Mesenchymal stem cell (in vitro differentiated cells and primary cell): ENCODE results near the gene EGLN3.
A peak's percentile ranks its signal among the peaks of the same experiment; 100 is the strongest.

Source experiments
- DNase-seq: peaks from one replicate; pipeline ENCODE4 v3.0.0-alpha.2; 2013
- H2AFZ ChIP-seq: one replicate; pipeline ENCODE4 v1.6.1; 2013; ENCODE audit warnings: low read depth, mild to moderate bottlenecking, control low read depth, inconsistent platforms, low read length, moderate library complexity
- H2AK5ac ChIP-seq: 2 replicates; pipeline ENCODE4 v1.6.1; 2013; ENCODE audit warnings: low read length, moderate library complexity, mild to moderate bottlenecking, inconsistent platforms; ENCODE audit not compliant: severe bottlenecking
- H2BK120ac ChIP-seq: one replicate; pipeline ENCODE4 v1.6.1; 2013; ENCODE audit warnings: low read depth, mild to moderate bottlenecking, inconsistent platforms, low read length, moderate library complexity
- H2BK12ac ChIP-seq, 2 experiments: one replicate each; pipeline ENCODE4 v1.6.1; 2013; ENCODE audit warnings: inconsistent platforms in 2 of 2, low read length in 2 of 2, mild to moderate bottlenecking in 2 of 2, moderate library complexity in 2 of 2, control low read depth in 1 of 2
- H2BK15ac ChIP-seq: one replicate; pipeline ENCODE4 v1.6.1; 2013; ENCODE audit warnings: mild to moderate bottlenecking, low read depth, inconsistent platforms; ENCODE audit not compliant: poor library complexity, severe bottlenecking
- H2BK5ac ChIP-seq: 2 replicates; pipeline ENCODE4 v1.6.1; 2013; ENCODE audit warnings: low read depth, mild to moderate bottlenecking, low read length, control low read depth, inconsistent platforms; ENCODE audit not compliant: poor library complexity, severe bottlenecking
- H3K14ac ChIP-seq, 2 experiments: one replicate each; pipeline ENCODE4 v1.6.1; 2013; ENCODE audit warnings: inconsistent platforms in 2 of 2, low read length in 2 of 2, control low read depth in 1 of 2, mild to moderate bottlenecking in 1 of 2, moderate library complexity in 1 of 2
- H3K18ac ChIP-seq, 2 experiments: one replicate each; pipeline ENCODE4 v1.6.1; 2013; ENCODE audit warnings: inconsistent platforms in 2 of 2, low read length in 2 of 2, control low read depth in 1 of 2, low read depth in 1 of 2, mild to moderate bottlenecking in 1 of 2
- H3K23ac ChIP-seq, 2 experiments: one replicate each; pipeline ENCODE4 v1.6.1; 2013; ENCODE audit warnings: inconsistent platforms in 2 of 2, low read length in 2 of 2, mild to moderate bottlenecking in 2 of 2, moderate library complexity in 2 of 2, control low read depth in 1 of 2
- H3K27ac ChIP-seq: 2 replicates; pipeline ENCODE4 v1.5.1; 2013; ENCODE audit warnings: mild to moderate bottlenecking, moderate library complexity, low read length, control low read depth, inconsistent platforms; ENCODE audit not compliant: poor library complexity, severe bottlenecking
- H3K27me3 ChIP-seq, 2 experiments: 2 replicates each; pipeline versions ENCODE4 v1.6.1 to v1.7.0; 2013; ENCODE audit warnings: low read length in 2 of 2, mild to moderate bottlenecking in 2 of 2, moderate library complexity in 2 of 2, control low read depth in 1 of 2, inconsistent platforms in 1 of 2; ENCODE audit not compliant: control insufficient read depth in 1 of 2, insufficient read depth in 1 of 2
- H3K36me3 ChIP-seq, 2 experiments: 2 replicates each; pipeline versions ENCODE4 v1.6.1 to v1.7.0; 2013; ENCODE audit warnings: low read length in 2 of 2, control low read depth in 1 of 2, inconsistent platforms in 1 of 2, low read depth in 1 of 2, mild to moderate bottlenecking in 1 of 2; ENCODE audit not compliant: insufficient read depth in 2 of 2, control insufficient read depth in 1 of 2
- H3K4ac ChIP-seq, 2 experiments: one replicate each; pipeline ENCODE4 v1.6.1; 2013; ENCODE audit warnings: inconsistent platforms in 2 of 2, low read length in 2 of 2, mild to moderate bottlenecking in 2 of 2, moderate library complexity in 2 of 2, control low read depth in 1 of 2, low read depth in 1 of 2
- H3K4me1 ChIP-seq: 2 replicates; pipeline ENCODE4 v1.6.1; 2013; ENCODE audit warnings: low read depth, low read length, control low read depth; ENCODE audit not compliant: control insufficient read depth, insufficient read depth
- H3K4me2 ChIP-seq: 2 replicates; pipeline ENCODE4 v1.6.1; 2013; ENCODE audit warnings: low read length, mild to moderate bottlenecking, inconsistent platforms; ENCODE audit not compliant: poor library complexity, severe bottlenecking
- H3K4me3 ChIP-seq, 2 experiments: 2 replicates each; pipeline versions ENCODE4 v1.5.1 to v1.7.0; 2013; ENCODE audit warnings: low read length in 2 of 2, mild to moderate bottlenecking in 2 of 2, control low read depth in 1 of 2, low read depth in 1 of 2; ENCODE audit not compliant: insufficient read depth in 1 of 2
- H3K79me1 ChIP-seq: replicated peaks from 2 replicates; pipeline ENCODE4 v1.6.1; 2013; ENCODE audit warnings: mild to moderate bottlenecking, control low read depth, low read length, inconsistent platforms; ENCODE audit not compliant: poor library complexity, severe bottlenecking
- H3K9ac ChIP-seq: 2 replicates; pipeline ENCODE4 v1.7.0; 2013; ENCODE audit warnings: mild to moderate bottlenecking, low read length, moderate library complexity
- H3K9me3 ChIP-seq: 2 replicates; pipeline ENCODE4 v1.7.0; 2013; ENCODE audit warnings: mild to moderate bottlenecking, low read length; ENCODE audit not compliant: control insufficient read depth
- H4K8ac ChIP-seq: one replicate; pipeline ENCODE4 v1.6.1; 2013; ENCODE audit warnings: inconsistent platforms, mild to moderate bottlenecking, low read length, moderate library complexity
- H4K91ac ChIP-seq: one replicate; pipeline ENCODE4 v1.6.1; 2013; ENCODE audit warnings: mild to moderate bottlenecking, low read length, inconsistent platforms
- WGBS: methylation state at CpG from one replicate; pipeline ENCODE4 v1.1.7; 2013; ENCODE audit warnings: mixed read lengths; 5-methylcytosine and 5-hydroxymethylcytosine counted together

The EGLN3 gene

GRCh38 chr14:33987565-33988080, 36.7 kb upstream of the EGLN3 start:
- no peak overlapping the region for H2AFZ ChIP-seq
- no peaks in the 10 kb centered on the region for H3K9me3 ChIP-seq
- no peak overlapping the region for H4K8ac ChIP-seq
- H2BK15ac ChIP-seq, result no peak overlapping the region
- no peak overlapping the region for H3K9ac ChIP-seq
- H3K23ac ChIP-seq, result no peak overlapping the region
- H4K91ac ChIP-seq, result no peak overlapping the region
- H3K4me2 ChIP-seq, result no peak overlapping the region
- no peaks in the 10 kb centered on the region for H3K4me1 ChIP-seq
- 92% methylated on average over 3 of the region's 4 CpGs for WGBS
- H3K14ac ChIP-seq, result no peak overlapping the region
- H3K79me1 ChIP-seq, result no peaks in the 10 kb centered on the region
- DNase-seq, result no peak
- no peak overlapping the region for H2BK120ac ChIP-seq
- peak overlapping the region in 1 of 2 experiments; percentile 16 for H3K4ac ChIP-seq
- no peaks in the 10 kb centered on the region for H3K36me3 ChIP-seq
- no peak overlapping the region for H2BK5ac ChIP-seq
- H2BK12ac ChIP-seq, result no peak overlapping the region
- no peaks in the 10 kb centered on the region for H3K27me3 ChIP-seq
- no peak overlapping the region for H3K4me3 ChIP-seq
- peak overlapping the region; percentile 6 for H2AK5ac ChIP-seq
- no peak overlapping the region for H3K27ac ChIP-seq
- no peak overlapping the region for H3K18ac ChIP-seq

DNA sequence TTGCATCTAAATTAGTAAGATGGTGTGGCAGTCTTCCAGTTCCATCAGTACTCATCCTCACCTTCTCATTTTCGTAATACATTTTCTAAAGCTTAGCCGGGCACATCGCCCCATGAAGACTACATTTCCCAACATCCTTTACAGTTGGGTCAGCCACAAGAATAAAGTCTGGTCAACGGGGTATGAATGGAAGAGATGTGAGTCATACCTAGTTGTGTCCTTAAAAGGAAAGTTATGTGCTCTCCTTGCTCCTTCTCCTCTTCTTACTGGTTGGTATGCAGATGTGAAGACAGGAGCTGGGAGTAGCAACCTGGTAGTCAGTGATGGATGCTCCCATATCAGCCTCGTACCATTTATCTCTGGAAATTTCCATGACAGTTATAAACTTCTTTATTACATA, 35.9 kb upstream of the EGLN3 start:
- no peaks in the 10 kb centered on the region for H3K27me3 ChIP-seq
- H4K91ac ChIP-seq, result no peak overlapping the region
- no peaks in the 10 kb centered on the region for H3K4me1 ChIP-seq
- peak overlapping the region in 1 of 2 experiments; percentile 34 for H2BK12ac ChIP-seq
- H2BK120ac ChIP-seq, result no peak overlapping the region
- no peaks in the 10 kb centered on the region for H3K9me3 ChIP-seq
- no peak overlapping the region for H2AFZ ChIP-seq
- H3K4me3 ChIP-seq, result no peak overlapping the region
- no peak overlapping the region for H3K4ac ChIP-seq
- no peaks in the 10 kb centered on the region for H3K79me1 ChIP-seq
- peak; percentile 83 for DNase-seq
- no peak overlapping the region for H2BK15ac ChIP-seq
- H3K4me2 ChIP-seq, result no peak overlapping the region
- no peak overlapping the region for H2BK5ac ChIP-seq
- H2AK5ac ChIP-seq, result no peak overlapping the region
- H3K9ac ChIP-seq, result no peak overlapping the region
- no peak overlapping the region for H3K27ac ChIP-seq
- no peaks in the 10 kb centered on the region for H3K36me3 ChIP-seq
- 65% methylated on average over 3 of the region's 5 CpGs for WGBS
- H3K14ac ChIP-seq, result no peak overlapping the region
- no peak overlapping the region for H3K23ac ChIP-seq
- no peak overlapping the region for H4K8ac ChIP-seq
- no peak overlapping the region for H3K18ac ChIP-seq

DNA sequence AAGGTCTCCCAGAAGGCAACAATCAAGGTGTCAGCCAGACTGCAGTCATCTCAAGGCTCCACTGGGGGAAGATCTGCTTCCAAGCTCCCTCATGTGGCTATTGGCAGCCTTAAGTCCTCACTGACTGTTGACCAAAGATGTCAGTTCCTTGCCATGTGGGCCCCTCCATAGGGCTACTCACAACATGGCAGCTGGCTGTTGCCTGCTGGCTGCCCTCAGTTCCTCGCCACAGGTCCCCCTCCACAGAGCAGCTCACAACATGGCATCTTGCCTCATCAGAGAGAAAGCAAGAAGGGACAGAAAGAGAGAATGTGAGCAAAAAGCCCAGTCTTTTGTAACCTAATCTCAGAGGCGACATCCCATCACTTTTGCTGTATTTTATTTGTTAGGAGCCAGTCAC, 34.4 kb upstream of the EGLN3 start:
- Histone ChIP-seq H2BK15ac (no peak overlapping the region), H3K4me2 (no peak overlapping the region), H3K4ac (no peak overlapping the region), H3K23ac (no peak overlapping the region), H3K9ac (no peak overlapping the region), H2BK12ac (no peak overlapping the region), H3K27me3 (no peaks in the 10 kb centered on the region), H2AK5ac (no peak overlapping the region), H4K91ac (no peak overlapping the region), H3K9me3 (no peaks in the 10 kb centered on the region), H2AFZ (no peak overlapping the region), H3K4me1 (no peaks in the 10 kb centered on the region), H3K14ac (no peak overlapping the region), H3K4me3 (no peak overlapping the region), H3K36me3 (no peaks in the 10 kb centered on the region), H4K8ac (no peak overlapping the region), H2BK120ac (no peak overlapping the region), H2BK5ac (no peak overlapping the region), H3K18ac (no peak overlapping the region), H3K79me1 (no peaks in the 10 kb centered on the region), H3K27ac (no peak overlapping the region)
- 100% methylated on average over 2 of the region's 2 CpGs for WGBS
- no peak for DNase-seq

DNA sequence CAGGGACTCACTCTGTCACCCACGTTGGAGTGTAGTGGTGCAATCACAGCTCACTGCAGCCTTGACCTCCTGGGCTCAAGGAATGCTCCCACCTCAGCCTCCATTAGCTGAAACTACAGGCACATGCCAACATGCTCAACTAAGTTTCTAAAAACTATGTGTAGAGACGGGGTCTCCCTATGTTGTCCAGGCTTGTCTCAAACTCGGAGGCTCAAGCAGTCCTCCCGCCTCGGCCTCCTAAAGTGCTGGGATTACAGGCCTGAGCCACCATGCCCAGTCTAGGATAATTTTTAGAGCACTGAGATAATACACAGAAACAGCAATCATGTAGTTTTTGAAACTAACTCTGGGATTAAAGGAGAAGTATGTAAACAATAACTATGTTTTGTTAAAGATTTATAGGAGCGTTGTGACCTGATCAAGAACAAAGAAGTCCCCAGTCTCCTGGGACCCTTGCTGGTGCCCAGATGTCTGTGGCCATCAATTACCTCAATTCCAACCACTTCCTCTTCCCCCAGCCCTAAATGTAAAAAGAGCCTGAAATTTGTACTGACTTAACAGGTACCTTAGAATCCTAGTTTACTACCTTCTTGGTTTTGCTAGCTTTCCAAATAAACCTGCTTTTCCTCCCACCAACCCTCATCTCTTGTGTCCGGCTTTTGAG, 28.9 kb upstream of the EGLN3 start:
- Histone ChIP-seq H3K4me2 (no peak overlapping the region), H2BK15ac (no peak overlapping the region), H3K27ac (no peak overlapping the region), H3K36me3 (no peaks in the 10 kb centered on the region), H3K9me3 (no peaks in the 10 kb centered on the region), H2BK12ac (no peak overlapping the region), H2BK120ac (no peak overlapping the region), H3K23ac (no peak overlapping the region), H3K79me1 (no peaks in the 10 kb centered on the region), H3K4ac (no peak overlapping the region), H3K4me1 (no peaks in the 10 kb centered on the region), H3K9ac (no peak overlapping the region), H3K4me3 (no peak overlapping the region), H2BK5ac (no peak overlapping the region), H4K91ac (no peak overlapping the region), H3K27me3 (no peaks in the 10 kb centered on the region), H2AFZ (no peak overlapping the region), H3K18ac (no peak overlapping the region), H4K8ac (no peak overlapping the region), H2AK5ac (no peak overlapping the region), H3K14ac (no peak overlapping the region)
- WGBS, result 68% methylated on average over 6 of the region's 7 CpGs
- DNase-seq, result no peak
